Measurements from ENCODE around the gene PDE8A.

The PDE8A gene

DNA sequence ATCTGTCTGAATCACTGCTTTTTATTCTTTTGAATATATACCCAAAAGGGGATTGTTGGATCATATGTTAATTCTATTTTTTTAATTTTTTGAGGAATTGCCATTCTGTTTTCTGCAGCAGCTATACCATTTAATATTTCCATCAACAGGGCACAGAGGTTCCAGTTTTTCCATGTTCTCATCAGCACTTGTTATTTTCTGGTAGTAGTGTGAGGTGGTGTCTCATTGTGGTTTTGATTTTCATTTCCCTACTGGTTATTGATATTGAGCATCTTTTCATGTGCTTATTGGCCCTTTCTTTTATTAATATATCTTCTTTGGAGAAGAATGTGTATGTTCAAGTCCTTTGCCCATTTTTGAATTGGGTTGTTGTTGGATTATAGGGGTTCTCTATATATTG lies 68.1 kb downstream of the PDE8A start:
- Mint-ChIP-seq H3K4me3 (no peak overlapping the region), H3K9me3 (peaks cover 5% of the 10 kb centered on the region), H3K27me3 (no peaks in the 10 kb centered on the region), H3K4me1 (ENCODE audit: low read depth) (peaks cover 7% of the 10 kb centered on the region), H3K36me3 (ENCODE audit: low read depth) (peaks cover 6% of the 10 kb centered on the region), H3K27ac (no peak overlapping the region)
- intact Hi-C loops (cut with micrococcal nuclease): loop anchor here (10.0 kb wide), 1 partner anchor 65 kb away; the partner anchor contains the start of gene PDE8A

DNA sequence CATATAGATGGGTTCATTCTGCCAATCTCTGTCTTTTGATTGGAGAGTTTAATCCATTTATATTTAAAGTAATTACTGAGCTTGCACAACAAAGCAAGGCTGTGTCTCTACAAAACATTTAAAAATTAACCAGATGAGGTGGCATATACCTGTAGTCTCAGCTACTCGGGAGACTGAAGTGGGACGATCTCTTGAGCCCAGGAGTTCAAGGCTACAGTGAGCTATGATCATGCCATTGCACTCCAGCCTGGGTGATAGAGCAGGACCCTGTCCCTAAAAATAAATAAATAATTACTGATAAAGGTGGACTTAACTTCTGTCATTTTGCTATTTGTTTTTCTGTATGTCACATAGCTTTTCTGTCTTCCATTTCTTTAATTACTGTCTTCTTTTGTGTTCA lies 78.1 kb downstream of the PDE8A start:
- intact Hi-C loops (cut with micrococcal nuclease): no loop called here
- Mint-ChIP-seq H3K4me1 (ENCODE audit: low read depth) (peaks cover 10% of the 10 kb centered on the region), H3K9me3 (peaks cover 39% of the 10 kb centered on the region), H3K36me3 (ENCODE audit: low read depth) (peaks cover 24% of the 10 kb centered on the region), H3K27ac (no peak overlapping the region), H3K4me3 (no peak overlapping the region), H3K27me3 (no peaks in the 10 kb centered on the region)

DNA sequence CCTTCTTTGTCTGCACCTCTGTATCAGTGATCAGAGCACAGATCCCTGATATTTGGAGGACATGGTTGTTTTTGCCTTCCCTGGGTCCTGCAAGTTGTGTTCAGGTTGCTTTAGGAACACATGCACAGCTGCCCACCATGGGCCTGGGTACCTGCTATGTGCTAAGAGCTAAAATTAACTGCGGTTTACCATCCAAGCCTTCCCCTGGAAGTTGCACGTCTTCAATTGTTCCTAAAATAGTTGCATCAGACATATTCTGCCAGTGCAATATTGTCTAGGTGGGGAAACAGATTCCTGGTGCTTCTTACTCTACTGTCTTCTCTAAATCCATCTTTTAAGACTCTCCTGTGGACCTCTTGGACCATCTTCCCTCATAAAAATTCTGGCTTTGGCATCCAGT lies 80.9 kb downstream of the PDE8A start:
- intact Hi-C loops (cut with micrococcal nuclease): no loop called here
- H3K4me1 Mint-ChIP-seq (ENCODE audit: low read depth): peaks cover 6% of the 10 kb centered on the region
- peaks cover 16% of the 10 kb centered on the region for H3K36me3 Mint-ChIP-seq (ENCODE audit: low read depth)
- H3K9me3 Mint-ChIP-seq: peaks cover 11% of the 10 kb centered on the region
- no peak overlapping the region for H3K27ac Mint-ChIP-seq
- no peak overlapping the region for H3K4me3 Mint-ChIP-seq
- no peaks in the 10 kb centered on the region for H3K27me3 Mint-ChIP-seq

DNA sequence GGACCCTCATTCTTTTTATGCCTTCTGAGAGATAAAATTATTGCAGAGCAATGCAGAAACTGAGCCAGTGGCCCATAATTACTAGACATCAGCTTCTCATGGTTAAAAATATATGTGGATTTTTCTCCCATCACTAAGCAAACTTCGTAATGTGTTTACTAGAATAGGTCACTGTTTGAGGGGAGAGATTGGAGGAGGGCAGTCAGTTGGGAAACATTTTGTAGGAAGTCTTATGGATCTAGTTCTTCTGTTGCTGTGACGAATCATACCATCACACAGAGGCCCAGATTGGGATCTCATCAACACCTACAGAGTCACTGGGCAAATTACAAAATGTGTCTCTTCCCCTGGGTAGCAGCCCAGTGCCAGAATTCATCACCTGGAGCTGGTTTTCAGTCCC lies 81.4 kb downstream of the PDE8A start:
- peaks cover 20% of the 10 kb centered on the region for H3K36me3 Mint-ChIP-seq (ENCODE audit: low read depth)
- intact Hi-C loops (cut with micrococcal nuclease): no loop called here
- peaks cover 6% of the 10 kb centered on the region for H3K4me1 Mint-ChIP-seq (ENCODE audit: low read depth)
- peaks cover 7% of the 10 kb centered on the region for H3K9me3 Mint-ChIP-seq
- H3K27me3 Mint-ChIP-seq: no peaks in the 10 kb centered on the region
- no peak overlapping the region for H3K4me3 Mint-ChIP-seq
- H3K27ac Mint-ChIP-seq: no peak overlapping the region

DNA sequence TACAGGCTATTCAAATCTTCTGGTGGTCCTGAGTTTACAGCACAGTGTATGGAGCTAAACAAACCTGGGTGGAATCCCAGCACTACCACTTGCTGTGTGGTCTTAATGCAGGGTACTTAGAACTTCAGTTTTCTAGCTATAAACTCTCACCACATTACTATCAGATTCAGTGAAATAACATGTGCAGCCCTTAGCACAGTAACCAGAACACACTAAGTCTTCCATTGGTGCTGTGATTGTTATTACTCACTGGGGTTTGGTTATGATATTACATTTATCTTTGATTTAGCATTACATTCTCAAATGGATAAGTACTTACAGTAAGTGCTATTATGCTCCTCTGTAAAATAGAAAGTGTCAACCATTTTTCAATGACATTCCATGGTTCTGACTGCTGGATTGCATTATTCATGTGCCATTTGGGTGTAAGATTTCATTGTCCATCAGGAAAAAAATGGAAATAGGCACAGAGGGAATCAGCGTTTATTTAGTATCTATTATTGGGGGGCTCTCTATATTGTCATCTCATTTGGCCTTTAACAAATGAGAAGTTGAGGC lies 81.9 kb downstream of the PDE8A start:
- intact Hi-C loops (cut with micrococcal nuclease): no loop called here
- Mint-ChIP-seq H3K4me3 (no peak overlapping the region), H3K27ac (no peak overlapping the region), H3K4me1 (ENCODE audit: low read depth) (peaks cover 6% of the 10 kb centered on the region), H3K27me3 (no peaks in the 10 kb centered on the region), H3K36me3 (ENCODE audit: low read depth) (peaks cover 25% of the 10 kb centered on the region), H3K9me3 (peaks cover 7% of the 10 kb centered on the region)

DNA sequence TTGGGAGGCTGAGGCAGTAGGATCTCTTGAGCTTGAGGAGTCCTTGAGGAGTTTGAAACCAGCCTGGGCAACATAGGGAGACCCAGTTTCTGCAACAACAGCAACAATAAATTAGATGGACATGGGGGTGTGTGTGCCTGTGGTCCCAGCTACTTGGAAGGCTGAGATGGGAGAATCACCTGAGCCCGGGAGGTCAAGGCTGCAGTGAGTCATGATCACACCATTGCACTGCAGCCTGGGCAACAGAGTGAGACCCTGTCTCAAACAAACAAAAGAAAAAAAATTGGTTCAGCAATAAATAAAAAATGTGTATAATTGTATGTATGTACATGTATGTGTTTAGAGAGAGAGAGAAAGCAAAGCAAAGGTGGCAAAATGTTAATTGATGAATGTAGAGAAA lies 83.1 kb downstream of the PDE8A start:
- Mint-ChIP-seq H3K4me3 (no peak overlapping the region), H3K4me1 (ENCODE audit: low read depth) (peaks cover 6% of the 10 kb centered on the region), H3K27me3 (no peaks in the 10 kb centered on the region), H3K9me3 (peaks cover under 1% of the 10 kb centered on the region), H3K36me3 (ENCODE audit: low read depth) (peaks cover 26% of the 10 kb centered on the region), H3K27ac (no peak overlapping the region)
- intact Hi-C loops (cut with micrococcal nuclease): no loop called here

DNA sequence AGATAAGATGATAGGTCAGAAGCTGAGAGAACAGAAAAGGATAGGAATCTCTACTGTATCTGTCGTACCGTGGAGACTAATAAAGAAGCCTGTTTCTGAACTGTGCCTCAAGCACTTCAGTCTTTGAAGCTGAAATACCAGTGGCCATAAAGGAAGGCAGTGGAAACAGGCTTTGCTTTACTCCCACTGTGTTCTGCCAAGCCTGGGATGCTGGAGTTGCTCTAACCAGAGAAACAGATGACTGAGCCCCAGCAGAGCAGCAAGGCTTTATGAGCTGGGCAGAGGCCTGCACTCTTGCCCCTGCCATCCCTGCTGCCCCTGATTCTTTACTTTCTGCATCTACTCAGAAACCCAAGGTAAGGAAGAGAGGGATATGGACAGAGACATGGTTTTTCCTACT lies 89.4 kb downstream of the PDE8A start:
- Mint-ChIP-seq H3K4me3 (no peak overlapping the region), H3K27ac (no peak overlapping the region)
- intact Hi-C loops (cut with micrococcal nuclease): no loop called here

DNA sequence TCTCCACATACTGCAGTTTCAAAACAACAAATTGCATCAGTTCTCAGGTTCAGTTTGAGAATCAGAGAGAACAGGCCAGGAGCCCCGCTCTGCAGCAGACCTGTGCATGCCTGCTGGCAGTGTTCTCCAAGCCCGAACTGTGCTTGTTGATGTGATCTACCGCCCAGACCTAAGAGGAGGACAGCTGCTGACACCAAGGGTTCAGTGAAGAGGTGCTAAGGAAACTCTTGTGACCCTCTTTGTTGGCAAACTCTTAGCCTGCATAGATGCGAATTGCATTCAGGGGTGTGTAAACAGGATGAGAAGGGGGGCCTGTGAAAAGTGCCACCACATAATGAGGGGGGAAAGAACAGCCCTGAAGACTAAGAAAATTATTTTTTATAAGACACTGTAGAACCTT lies 89.8 kb downstream of the PDE8A start:
- Mint-ChIP-seq H3K4me1 (ENCODE audit: low read depth) (no peaks in the 10 kb centered on the region), H3K27ac (no peak overlapping the region), H3K9me3 (no peaks in the 10 kb centered on the region), H3K4me3 (no peak overlapping the region), H3K36me3 (ENCODE audit: low read depth) (peaks cover 68% of the 10 kb centered on the region), H3K27me3 (no peaks in the 10 kb centered on the region)
- intact Hi-C loops (cut with micrococcal nuclease): no loop called here

More for the DNA sequence above, 89.4 kb downstream of the PDE8A start:
- no peaks in the 10 kb centered on the region for H3K4me1 Mint-ChIP-seq (ENCODE audit: low read depth)
- H3K9me3 Mint-ChIP-seq: no peaks in the 10 kb centered on the region
- no peaks in the 10 kb centered on the region for H3K27me3 Mint-ChIP-seq
- H3K36me3 Mint-ChIP-seq (ENCODE audit: low read depth): peaks cover 69% of the 10 kb centered on the region

DNA sequence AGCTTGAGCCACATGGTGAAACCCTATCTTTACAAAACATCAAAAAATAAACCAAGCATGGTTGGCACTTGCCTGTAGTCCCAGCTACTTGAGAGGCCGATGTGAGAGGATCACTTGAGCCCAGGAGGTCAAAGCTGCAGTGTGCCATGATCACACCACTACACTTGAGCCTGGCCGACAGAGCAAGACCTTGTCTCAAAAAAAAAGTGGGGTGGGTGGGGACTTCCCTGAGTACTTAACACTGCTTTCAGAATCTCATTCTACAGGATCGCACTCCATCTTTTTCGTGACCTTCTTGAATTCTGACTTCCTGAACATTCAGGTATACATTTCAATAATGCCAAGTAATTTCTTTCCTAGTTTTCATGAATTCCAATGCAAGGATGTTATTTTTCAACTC lies 91.3 kb downstream of the PDE8A start:
- Mint-ChIP-seq H3K4me3 (no peak overlapping the region), H3K36me3 (ENCODE audit: low read depth) (peaks cover 67% of the 10 kb centered on the region), H3K27ac (no peak overlapping the region), H3K4me1 (ENCODE audit: low read depth) (no peaks in the 10 kb centered on the region), H3K9me3 (no peaks in the 10 kb centered on the region), H3K27me3 (no peaks in the 10 kb centered on the region)
- intact Hi-C loops (cut with micrococcal nuclease): no loop called here

DNA sequence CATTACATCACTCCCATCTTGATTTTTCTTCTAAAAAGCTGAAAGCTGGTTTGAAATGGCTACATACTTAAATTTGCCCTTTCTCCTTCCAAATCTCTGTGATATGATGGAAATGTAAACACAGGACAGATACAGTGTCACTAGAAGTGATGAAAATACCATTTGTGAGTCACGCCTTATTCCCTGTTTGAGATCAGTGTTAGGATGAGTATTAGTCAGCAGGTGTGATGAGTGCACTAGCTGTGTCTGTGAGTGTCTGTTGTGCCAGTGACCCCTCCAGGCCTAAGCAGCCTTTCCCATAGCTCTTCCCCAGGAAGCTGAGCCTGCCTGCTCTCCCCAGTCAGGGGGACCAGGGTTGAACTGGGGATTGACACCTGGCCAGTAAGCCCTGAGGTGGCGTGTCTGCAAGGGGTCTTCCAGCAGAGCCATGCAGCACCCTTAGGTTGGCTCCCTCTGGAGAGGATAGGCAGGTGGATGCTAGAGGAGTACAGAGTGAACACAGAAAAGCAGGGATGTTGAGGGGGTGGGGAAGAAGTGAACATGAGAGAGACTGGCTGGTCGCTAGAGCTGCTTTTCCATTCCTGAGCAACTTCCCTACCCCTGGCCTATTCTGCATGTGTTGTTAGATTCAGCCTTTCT lies 92.0 kb downstream of the PDE8A start:
- Mint-ChIP-seq H3K36me3 (ENCODE audit: low read depth) (peaks cover 63% of the 10 kb centered on the region), H3K27ac (no peak overlapping the region), H3K27me3 (no peaks in the 10 kb centered on the region), H3K4me1 (ENCODE audit: low read depth) (no peaks in the 10 kb centered on the region), H3K9me3 (no peaks in the 10 kb centered on the region), H3K4me3 (no peak overlapping the region)
- intact Hi-C loops (cut with micrococcal nuclease): no loop called here

DNA sequence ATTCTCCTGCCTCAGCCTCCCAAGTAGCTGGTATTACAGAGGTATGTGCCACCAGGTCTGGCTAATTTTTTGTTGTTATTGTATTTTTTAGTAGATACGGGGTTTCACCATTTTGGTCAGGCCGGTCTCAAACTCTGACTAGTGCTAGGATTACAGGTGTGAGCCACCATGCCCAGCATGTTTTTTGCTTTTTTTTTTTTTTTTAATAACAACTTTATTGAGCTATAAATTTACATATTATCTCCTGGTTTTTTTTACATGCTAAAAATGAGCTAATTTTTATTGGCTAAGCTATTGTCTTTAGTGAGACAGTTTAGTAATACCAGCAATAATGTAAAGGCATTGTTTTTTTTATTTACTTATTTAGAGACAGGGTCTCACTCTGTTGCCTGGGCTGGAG lies 105.2 kb downstream of the PDE8A start:
- Mint-ChIP-seq H3K27ac (no peak overlapping the region), H3K27me3 (no peaks in the 10 kb centered on the region), H3K36me3 (ENCODE audit: low read depth) (peaks cover 72% of the 10 kb centered on the region), H3K9me3 (no peaks in the 10 kb centered on the region), H3K4me1 (ENCODE audit: low read depth) (no peaks in the 10 kb centered on the region), H3K4me3 (no peak overlapping the region)
- intact Hi-C loops (cut with micrococcal nuclease): no loop called here

DNA sequence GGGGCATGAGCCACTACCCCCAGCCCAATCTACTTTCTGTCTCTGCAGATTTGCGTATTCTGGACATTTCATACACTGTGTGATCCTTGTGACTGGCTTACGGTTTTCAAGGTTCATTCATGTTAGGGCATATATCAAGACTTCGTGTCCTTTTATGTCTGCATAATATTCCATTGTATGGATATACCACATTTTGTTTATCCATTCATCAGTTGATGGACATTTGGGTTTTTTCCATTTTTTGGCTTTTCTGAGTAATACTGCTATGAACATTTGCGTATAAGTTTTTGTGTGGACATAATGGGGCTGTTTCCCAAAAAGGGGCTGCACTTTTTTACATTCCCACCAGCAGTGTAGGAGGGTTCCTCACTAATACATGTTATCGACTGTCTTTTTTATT lies 106.6 kb downstream of the PDE8A start:
- no peaks in the 10 kb centered on the region for H3K9me3 Mint-ChIP-seq
- H3K4me1 Mint-ChIP-seq (ENCODE audit: low read depth): no peaks in the 10 kb centered on the region
- peaks cover 83% of the 10 kb centered on the region for H3K36me3 Mint-ChIP-seq (ENCODE audit: low read depth)
- no peak overlapping the region for H3K4me3 Mint-ChIP-seq
- H3K27ac Mint-ChIP-seq: no peak overlapping the region
- intact Hi-C loops (cut with micrococcal nuclease): no loop called here
- no peaks in the 10 kb centered on the region for H3K27me3 Mint-ChIP-seq

DNA sequence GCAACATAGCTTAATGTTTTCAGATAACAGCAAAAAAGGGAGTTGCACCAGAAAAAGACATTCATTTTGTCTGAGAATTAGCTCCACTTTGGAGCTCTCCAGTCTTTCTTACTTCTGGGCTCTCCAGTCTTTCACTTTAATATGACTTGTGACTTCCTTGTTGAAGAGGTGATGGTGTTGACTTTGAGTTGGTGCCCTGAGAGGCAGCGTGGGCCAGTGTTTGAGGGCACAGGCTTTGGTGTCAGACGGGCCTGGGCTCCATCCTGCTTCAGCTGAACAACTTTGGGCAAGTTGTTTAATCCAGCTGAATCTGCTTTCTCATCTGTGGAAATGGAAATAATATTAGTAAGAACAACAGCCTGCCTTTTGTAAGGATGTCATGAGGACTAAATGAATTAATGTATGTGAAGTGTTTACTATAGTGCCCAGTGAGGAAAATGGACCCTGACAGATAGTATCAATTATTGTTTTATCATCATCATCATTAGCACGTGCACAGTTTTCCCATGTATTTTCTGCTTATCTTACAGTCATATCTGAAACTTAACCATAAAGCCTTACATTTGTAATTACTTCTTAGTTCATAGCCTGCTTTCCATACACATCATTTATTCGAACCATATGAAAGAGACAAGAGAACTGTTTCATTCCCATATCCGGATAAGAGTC lies 108.4 kb downstream of the PDE8A start:
- intact Hi-C loops (cut with micrococcal nuclease): no loop called here

DNA sequence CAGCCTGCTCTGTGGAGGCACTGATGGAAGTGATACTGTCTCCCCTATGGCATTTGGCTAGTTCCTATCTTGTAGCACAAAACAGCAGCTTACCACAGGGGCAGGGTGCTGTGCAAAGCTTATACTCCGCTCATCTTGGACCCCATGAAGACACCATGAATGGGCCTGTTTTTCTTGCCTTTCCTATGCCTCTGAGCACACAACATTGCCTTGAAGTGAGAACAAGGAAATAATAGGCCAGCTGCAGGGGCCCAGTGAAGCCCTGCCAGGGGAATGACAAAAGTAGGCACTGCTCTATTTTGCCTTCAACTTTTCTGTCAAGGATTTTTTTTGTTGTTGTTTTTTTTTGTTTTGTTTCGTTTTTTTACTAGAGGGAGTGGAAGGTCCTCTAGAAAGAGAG lies 110.3 kb downstream of the PDE8A start:
- Mint-ChIP-seq H3K9me3 (no peaks in the 10 kb centered on the region), H3K27me3 (no peaks in the 10 kb centered on the region), H3K4me3 (no peak overlapping the region), H3K36me3 (ENCODE audit: low read depth) (peaks cover 77% of the 10 kb centered on the region), H3K27ac (no peak overlapping the region), H3K4me1 (ENCODE audit: low read depth) (no peaks in the 10 kb centered on the region)
- intact Hi-C loops (cut with micrococcal nuclease): no loop called here

More for the DNA sequence above, 108.4 kb downstream of the PDE8A start:
- H3K27me3 Mint-ChIP-seq: no peaks in the 10 kb centered on the region
- H3K9me3 Mint-ChIP-seq: no peaks in the 10 kb centered on the region
- no peak overlapping the region for H3K27ac Mint-ChIP-seq
- peaks cover 82% of the 10 kb centered on the region for H3K36me3 Mint-ChIP-seq (ENCODE audit: low read depth)
- no peaks in the 10 kb centered on the region for H3K4me1 Mint-ChIP-seq (ENCODE audit: low read depth)
- H3K4me3 Mint-ChIP-seq: no peak overlapping the region

Measured in dendritic cell treated with granulocyte-macrophage colony-stimulating factor and Interleukin-4, amounts not matched to agents 40 ng/mL and 50 ng/mL, for 4 days (primary cell).